Measurements from ENCODE around the gene DCX.

Gene DCX

GRCh38 chrX:111435469-111435868 lies 23.5 kb upstream of the DCX start:
- no peak overlapping the region for H3K4me3 ChIP-seq (ENCODE audit: low read depth, low read length)
- no peak for DNase-seq (ENCODE audit: low read depth)
- TF ChIP-seq CTCF (IDR thresholded peaks at IDR 0.05; ENCODE audit: low read depth, low read length, missing control alignments): no peak

GRCh38 chrX:111431001-111431400 lies 19.0 kb upstream of the DCX start:
- no peak overlapping the region for H3K4me3 ChIP-seq (ENCODE audit: low read depth, low read length)
- no peak for DNase-seq (ENCODE audit: low read depth)
- TF ChIP-seq CTCF (IDR thresholded peaks at IDR 0.05; ENCODE audit: low read depth, low read length, missing control alignments): no peak

GRCh38 chrX:111411557-111411956 lies 435 bp downstream of the DCX start:
- TF ChIP-seq CTCF (IDR thresholded peaks at IDR 0.05; ENCODE audit: low read depth, low read length, missing control alignments): no peak
- DNase-seq (ENCODE audit: low read depth): no peak
- H3K4me3 ChIP-seq (ENCODE audit: low read depth, low read length): no peak overlapping the region

GRCh38 chrX:111410590-111411078 lies 1.4 kb downstream of the DCX start:
- no peak for DNase-seq (ENCODE audit: low read depth)
- H3K4me3 ChIP-seq (ENCODE audit: low read depth, low read length): no peak overlapping the region

GRCh38 chrX:111409326-111409725 lies 2.7 kb downstream of the DCX start:
- DNase-seq (ENCODE audit: low read depth): no peak
- no peak overlapping the region for H3K4me3 ChIP-seq (ENCODE audit: low read depth, low read length)

More at GRCh38 chrX:111410590-111411078, 1.4 kb downstream of the DCX start:
- no peak for TF ChIP-seq CTCF (IDR thresholded peaks at IDR 0.05; ENCODE audit: low read depth, low read length, missing control alignments)

GRCh38 chrX:111407948-111408347 lies 4.0 kb downstream of the DCX start:
- H3K4me3 ChIP-seq (ENCODE audit: low read depth, low read length): no peak overlapping the region

More at GRCh38 chrX:111409326-111409725, 2.7 kb downstream of the DCX start:
- no peak for TF ChIP-seq CTCF (IDR thresholded peaks at IDR 0.05; ENCODE audit: low read depth, low read length, missing control alignments)

More at GRCh38 chrX:111407948-111408347, 4.0 kb downstream of the DCX start:
- no peak for DNase-seq (ENCODE audit: low read depth)
- TF ChIP-seq CTCF (IDR thresholded peaks at IDR 0.05; ENCODE audit: low read depth, low read length, missing control alignments): no peak

Data from GM12864 (cell line).